Panc1 (cell line): ENCODE results near the gene NOBOX.

Experiments
- REST ChIP-seq, 2 experiments: IDR thresholded peaks; 2 replicates each; pipeline ENCODE4 v1.6.1; 2011 to 2012; ENCODE audit warnings: low read depth in 2 of 2, control low read depth in 1 of 2, low read length in 1 of 2, mild to moderate bottlenecking in 1 of 2, moderate library complexity in 1 of 2; ENCODE audit not compliant: insufficient read depth in 1 of 2
- SIN3A ChIP-seq: IDR thresholded peaks from 2 replicates; pipeline ENCODE4 v1.6.1; 2012; ENCODE audit warnings: low read depth, mild to moderate bottlenecking, low read length, moderate library complexity, borderline replicate concordance; ENCODE audit not compliant: insufficient read depth
- TF ChIP-seq, protein P1 (sequence below): fragments of 450-650 bp; IDR thresholded peaks from 2 replicates; pipeline ENCODE4 v1.5.1; 2017; ENCODE audit warnings: mild to moderate bottlenecking

DNA sequence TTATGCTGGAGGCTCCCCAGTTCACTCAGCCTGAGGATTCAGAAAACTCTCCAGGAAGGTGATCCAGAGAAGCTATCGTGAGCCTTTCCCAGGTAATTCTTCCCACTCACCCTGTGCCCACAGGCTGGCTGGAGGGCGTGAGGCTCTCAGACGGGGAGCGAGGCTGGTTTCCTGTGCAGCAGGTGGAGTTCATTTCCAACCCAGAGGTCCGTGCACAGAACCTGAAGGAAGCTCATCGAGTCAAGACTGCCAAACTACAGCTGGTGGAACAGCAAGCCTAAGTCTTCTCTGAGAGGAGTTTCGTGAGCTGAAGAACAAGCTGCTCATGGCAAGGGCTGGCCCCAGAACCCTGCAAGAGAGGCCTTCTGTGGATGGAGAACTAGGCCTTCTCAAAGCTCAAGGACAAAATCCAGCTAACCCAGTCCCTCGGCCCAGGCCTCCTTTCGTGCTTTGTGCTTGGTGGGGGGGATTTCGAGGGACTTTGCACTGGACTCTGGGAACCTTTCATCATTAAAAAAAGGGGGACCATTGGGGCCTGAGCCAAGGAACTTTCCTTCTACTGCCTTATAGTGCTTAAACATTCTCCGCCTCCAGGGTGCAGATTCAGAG is 23.6 kb downstream of the NOBOX start:
- TF ChIP-seq, protein P1, sequence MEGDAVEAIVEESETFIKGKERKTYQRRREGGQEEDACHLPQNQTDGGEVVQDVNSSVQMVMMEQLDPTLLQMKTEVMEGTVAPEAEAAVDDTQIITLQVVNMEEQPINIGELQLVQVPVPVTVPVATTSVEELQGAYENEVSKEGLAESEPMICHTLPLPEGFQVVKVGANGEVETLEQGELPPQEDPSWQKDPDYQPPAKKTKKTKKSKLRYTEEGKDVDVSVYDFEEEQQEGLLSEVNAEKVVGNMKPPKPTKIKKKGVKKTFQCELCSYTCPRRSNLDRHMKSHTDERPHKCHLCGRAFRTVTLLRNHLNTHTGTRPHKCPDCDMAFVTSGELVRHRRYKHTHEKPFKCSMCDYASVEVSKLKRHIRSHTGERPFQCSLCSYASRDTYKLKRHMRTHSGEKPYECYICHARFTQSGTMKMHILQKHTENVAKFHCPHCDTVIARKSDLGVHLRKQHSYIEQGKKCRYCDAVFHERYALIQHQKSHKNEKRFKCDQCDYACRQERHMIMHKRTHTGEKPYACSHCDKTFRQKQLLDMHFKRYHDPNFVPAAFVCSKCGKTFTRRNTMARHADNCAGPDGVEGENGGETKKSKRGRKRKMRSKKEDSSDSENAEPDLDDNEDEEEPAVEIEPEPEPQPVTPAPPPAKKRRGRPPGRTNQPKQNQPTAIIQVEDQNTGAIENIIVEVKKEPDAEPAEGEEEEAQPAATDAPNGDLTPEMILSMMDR = no peak
- no peak for TF ChIP-seq REST (IDR thresholded peaks at IDR 0.05; ENCODE audit: insufficient read depth in 1 of 2, low read depth in 2 of 2, low read length in 1 of 2)
- no peak for TF ChIP-seq SIN3A
